Measurements from ENCODE around the gene MEI1.

- TF ChIP-seq EZH2 (IDR thresholded peaks at IDR 0.05; ENCODE audit: low read depth) = no peak
- no peak for TF ChIP-seq CTCF (conservative IDR thresholded peaks at IDR 0.05)
These were observed 94.6 kb downstream of the MEI1 start for GRCh38 chr22:41793871-41794270.
